Trophoblast cell (in vitro differentiated cells and primary cell): ENCODE results near the gene HTN1.

Experiments
- DNase-seq, 2 donors: peaks; one replicate each; pipeline ENCODE4 v3.0.0-alpha.2; 2016
- H2AFZ ChIP-seq: 2 replicates; pipeline ENCODE4 v1.6.1; 2013; ENCODE audit warnings: low read length, moderate library complexity, mild to moderate bottlenecking; ENCODE audit not compliant: insufficient read depth, poor library complexity
- H2AK5ac ChIP-seq: 2 replicates; pipeline ENCODE4 v1.6.1; 2013; ENCODE audit warnings: mild to moderate bottlenecking, low read length
- H2BK120ac ChIP-seq: 2 replicates; pipeline ENCODE4 v1.6.1; 2013; ENCODE audit warnings: low read length, mild to moderate bottlenecking, moderate library complexity; ENCODE audit not compliant: insufficient read depth, poor library complexity
- H2BK12ac ChIP-seq: 2 replicates; pipeline ENCODE4 v1.6.1; 2013; ENCODE audit warnings: mild to moderate bottlenecking, low read length, moderate library complexity
- H2BK5ac ChIP-seq: 2 replicates; pipeline ENCODE4 v1.6.1; 2013; ENCODE audit warnings: low read length, low read depth, moderate library complexity, mild to moderate bottlenecking; ENCODE audit not compliant: poor library complexity
- H3K14ac ChIP-seq: 2 replicates; pipeline ENCODE4 v1.6.1; 2013; ENCODE audit warnings: mild to moderate bottlenecking, low read length
- H3K18ac ChIP-seq: 2 replicates; pipeline ENCODE4 v1.6.1; 2013; ENCODE audit warnings: mild to moderate bottlenecking, low read length
- H3K23ac ChIP-seq: 2 replicates; pipeline ENCODE4 v1.6.1; 2013; ENCODE audit warnings: low read length
- H3K27ac ChIP-seq: 2 replicates; pipeline ENCODE4 v1.5.1; 2013; ENCODE audit warnings: low read depth, mild to moderate bottlenecking, inconsistent platforms, low read length, moderate library complexity
- H3K27me3 ChIP-seq: 2 replicates; pipeline ENCODE4 v1.6.1; 2013; ENCODE audit warnings: inconsistent platforms, mild to moderate bottlenecking, low read length, moderate library complexity; ENCODE audit not compliant: insufficient read depth
- H3K36me3 ChIP-seq, 2 experiments: 1 replicate in 1 of 2; 2 replicates in 1 of 2; pipeline ENCODE4 v1.6.1; 2013; ENCODE audit warnings: low read length in 2 of 2, mild to moderate bottlenecking in 2 of 2, moderate library complexity in 1 of 2; ENCODE audit not compliant: insufficient read depth in 2 of 2, control insufficient read depth in 1 of 2
- H3K4ac ChIP-seq: 2 replicates; pipeline ENCODE4 v1.6.1; 2013; ENCODE audit warnings: low read depth, mild to moderate bottlenecking, low read length, moderate library complexity
- H3K4me1 ChIP-seq, 2 experiments: 1 replicate in 1 of 2; 2 replicates in 1 of 2; pipeline ENCODE4 v1.6.1; 2013; ENCODE audit warnings: low read length in 2 of 2, mild to moderate bottlenecking in 2 of 2, moderate library complexity in 1 of 2; ENCODE audit not compliant: insufficient read depth in 2 of 2, control insufficient read depth in 1 of 2
- H3K4me2 ChIP-seq: 2 replicates; pipeline ENCODE4 v1.6.1; 2013; ENCODE audit warnings: inconsistent platforms, mild to moderate bottlenecking, low read length, moderate library complexity
- H3K4me3 ChIP-seq: 2 replicates; pipeline ENCODE4 v1.5.1; 2013; ENCODE audit warnings: mild to moderate bottlenecking, low read depth, low read length, inconsistent platforms
- H3K79me1 ChIP-seq: one replicate; pipeline ENCODE4 v1.6.1; 2013; ENCODE audit warnings: low read length
- H3K79me2 ChIP-seq: 2 replicates; pipeline ENCODE4 v1.6.1; 2013; ENCODE audit warnings: low read length, mild to moderate bottlenecking; ENCODE audit not compliant: control insufficient read depth, insufficient read depth, poor library complexity
- H3K9ac ChIP-seq: 2 replicates; pipeline ENCODE4 v1.6.1; 2013; ENCODE audit warnings: mild to moderate bottlenecking, low read length
- H3K9me3 ChIP-seq: 2 replicates; pipeline ENCODE4 v1.6.1; 2013; ENCODE audit warnings: low read depth, mild to moderate bottlenecking, control low read depth, inconsistent platforms, low read length; ENCODE audit not compliant: insufficient read depth
- H4K12ac ChIP-seq: 2 replicates; pipeline ENCODE4 v1.6.1; 2013; ENCODE audit warnings: low read depth, mild to moderate bottlenecking, low read length, moderate library complexity
- H4K8ac ChIP-seq: 2 replicates; pipeline ENCODE4 v1.6.1; 2013; ENCODE audit warnings: low read depth, mild to moderate bottlenecking, low read length, moderate library complexity
- H4K91ac ChIP-seq: one replicate; pipeline ENCODE4 v1.6.1; 2013; ENCODE audit warnings: low read depth, mild to moderate bottlenecking, low read length, moderate library complexity
- WGBS: extraction: QIAGEN DNeasy Blood & Tissue Kit; methylation state at CpG from one replicate; pipeline ENCODE4 v1.1.7; 2013; ENCODE audit warnings: missing lambda C conversion rate; ENCODE audit not compliant: insufficient read length, insufficient coverage; ENCODE audit errors: extremely low coverage; 5-methylcytosine and 5-hydroxymethylcytosine counted together

HTN1 gene

DNA sequence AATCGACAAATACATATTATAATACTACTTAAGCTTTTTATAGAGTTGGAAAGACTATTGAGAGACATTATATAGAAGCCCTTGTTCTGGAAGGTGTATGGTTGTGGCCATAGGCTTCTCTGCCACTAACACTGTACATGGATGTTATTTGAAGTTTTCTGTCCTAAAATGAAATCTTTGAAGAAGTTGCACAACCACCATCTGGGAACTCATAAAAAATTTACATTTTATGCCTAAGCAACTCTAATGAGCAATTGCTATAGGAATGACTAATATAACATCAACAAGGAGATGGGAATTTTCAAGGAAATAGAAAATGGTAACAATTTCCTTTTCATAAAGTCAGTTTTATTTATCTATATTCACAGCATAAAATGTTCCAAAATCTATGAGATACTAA lies 7.4 kb downstream of the HTN1 start:
- Histone ChIP-seq H4K12ac (no peak overlapping the region), H3K4me3 (no peak overlapping the region), H3K14ac (no peak overlapping the region), H3K79me1 (no peaks in the 10 kb centered on the region), H3K9me3 (no peaks in the 10 kb centered on the region), H3K27me3 (no peaks in the 10 kb centered on the region), H2AK5ac (no peak overlapping the region), H4K91ac (no peak overlapping the region), H3K18ac (no peak overlapping the region), H3K4me2 (no peak overlapping the region), H3K27ac (no peak overlapping the region), H3K79me2 (no peaks in the 10 kb centered on the region), H3K9ac (no peak overlapping the region), H3K23ac (no peak overlapping the region), H4K8ac (no peak overlapping the region), H2BK12ac (no peak overlapping the region), H3K36me3 (no peaks in the 10 kb centered on the region), H2BK120ac (no peak overlapping the region), H3K4me1 (no peaks in the 10 kb centered on the region), H2BK5ac (no peak overlapping the region), H2AFZ (no peak overlapping the region), H3K4ac (no peak overlapping the region)
- no peak for DNase-seq
- no CpG with 5 or more reads among the region's 1 CpG for WGBS

DNA sequence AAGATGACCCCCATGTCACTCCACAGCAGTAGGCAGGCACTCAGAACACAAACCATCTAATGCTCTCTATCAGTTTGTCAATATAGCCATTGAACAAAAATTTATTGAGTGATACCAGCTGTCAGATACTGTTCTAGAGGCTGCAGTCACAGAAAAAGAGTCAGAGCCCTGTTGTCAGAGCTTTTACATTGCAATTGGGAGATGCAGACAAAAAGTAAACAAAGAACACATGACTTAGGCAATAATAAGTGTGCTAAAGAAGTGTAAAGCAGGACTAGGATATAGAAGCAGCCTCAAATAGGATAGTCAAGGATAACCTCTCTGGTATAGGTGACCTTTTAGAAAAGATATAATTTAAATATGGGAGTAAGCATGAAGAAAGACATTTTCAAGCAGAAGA lies 8.9 kb downstream of the HTN1 start:
- Histone ChIP-seq H3K18ac (no peak overlapping the region), H3K79me2 (no peaks in the 10 kb centered on the region), H2BK12ac (no peak overlapping the region), H3K4me2 (no peak overlapping the region), H3K4ac (no peak overlapping the region), H3K79me1 (no peaks in the 10 kb centered on the region), H3K9me3 (no peaks in the 10 kb centered on the region), H2BK5ac (no peak overlapping the region), H3K23ac (no peak overlapping the region), H4K8ac (no peak overlapping the region), H4K12ac (no peak overlapping the region), H3K4me1 (no peaks in the 10 kb centered on the region), H3K36me3 (no peaks in the 10 kb centered on the region), H3K27ac (no peak overlapping the region), H2BK120ac (no peak overlapping the region), H4K91ac (no peak overlapping the region), H2AFZ (no peak overlapping the region), H3K9ac (no peak overlapping the region), H3K14ac (no peak overlapping the region), H3K4me3 (no peak overlapping the region), H2AK5ac (no peak overlapping the region), H3K27me3 (no peaks in the 10 kb centered on the region)
- no peak for DNase-seq

DNA sequence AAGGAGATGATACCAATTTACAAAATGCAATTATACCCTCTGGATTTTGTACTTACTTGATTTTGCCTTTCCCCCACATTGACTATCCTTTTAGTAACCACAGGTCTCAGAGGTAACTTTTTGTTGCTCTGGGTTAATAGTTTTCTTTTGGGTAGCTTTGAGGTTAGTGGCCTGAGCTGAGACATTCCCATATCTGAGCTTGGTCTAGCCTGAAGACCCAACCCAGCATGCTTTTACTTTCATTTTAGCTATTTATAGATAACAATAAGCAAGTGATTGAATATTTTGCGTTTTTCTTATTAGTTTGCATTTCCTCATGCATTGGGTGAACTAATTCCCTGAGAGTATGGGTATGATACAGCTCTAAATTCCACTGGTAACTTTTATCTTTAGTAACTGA lies 11.8 kb downstream of the HTN1 start:
- no peak overlapping the region for H3K4me3 ChIP-seq
- no peak overlapping the region for H3K9ac ChIP-seq
- H4K8ac ChIP-seq, result no peak overlapping the region
- H4K91ac ChIP-seq, result no peak overlapping the region
- no peak overlapping the region for H2AFZ ChIP-seq
- H3K23ac ChIP-seq, result no peak overlapping the region
- H3K9me3 ChIP-seq, result no peaks in the 10 kb centered on the region
- H3K36me3 ChIP-seq, result no peaks in the 10 kb centered on the region
- DNase-seq, result no peak
- H3K79me1 ChIP-seq, result no peaks in the 10 kb centered on the region
- no peaks in the 10 kb centered on the region for H3K4me1 ChIP-seq
- no peaks in the 10 kb centered on the region for H3K27me3 ChIP-seq
- H3K14ac ChIP-seq, result no peak overlapping the region
- no peak overlapping the region for H3K4ac ChIP-seq
- H2AK5ac ChIP-seq, result no peak overlapping the region
- no peaks in the 10 kb centered on the region for H3K79me2 ChIP-seq
- no CpG with 5 or more reads among the region's 1 CpG for WGBS
- no peak overlapping the region for H3K18ac ChIP-seq
- no peak overlapping the region for H4K12ac ChIP-seq
- no peak overlapping the region for H2BK120ac ChIP-seq
- no peak overlapping the region for H2BK12ac ChIP-seq
- no peak overlapping the region for H3K4me2 ChIP-seq
- H3K27ac ChIP-seq, result no peak overlapping the region
- no peak overlapping the region for H2BK5ac ChIP-seq

DNA sequence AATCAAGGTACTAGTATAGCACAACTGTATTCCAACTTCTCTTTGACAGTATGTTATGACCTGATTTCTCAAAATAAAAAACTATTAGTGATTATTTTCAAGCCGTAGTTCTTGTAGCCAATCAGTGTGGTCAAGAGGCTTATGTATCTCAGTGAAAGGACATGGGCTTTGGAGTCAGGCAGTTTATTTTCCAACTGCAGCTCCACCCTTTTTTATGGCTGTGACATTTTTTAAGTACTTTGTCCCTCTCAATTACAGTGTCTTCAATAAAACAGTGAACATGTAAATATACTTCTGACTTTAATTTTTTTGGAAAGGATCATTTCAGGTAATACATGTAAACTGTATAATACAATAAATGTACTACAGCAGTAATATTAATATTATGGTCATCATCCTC lies 30.0 kb downstream of the HTN1 start:
- no peak for DNase-seq
- Histone ChIP-seq H3K18ac (no peak overlapping the region), H3K27me3 (no peaks in the 10 kb centered on the region)

DNA sequence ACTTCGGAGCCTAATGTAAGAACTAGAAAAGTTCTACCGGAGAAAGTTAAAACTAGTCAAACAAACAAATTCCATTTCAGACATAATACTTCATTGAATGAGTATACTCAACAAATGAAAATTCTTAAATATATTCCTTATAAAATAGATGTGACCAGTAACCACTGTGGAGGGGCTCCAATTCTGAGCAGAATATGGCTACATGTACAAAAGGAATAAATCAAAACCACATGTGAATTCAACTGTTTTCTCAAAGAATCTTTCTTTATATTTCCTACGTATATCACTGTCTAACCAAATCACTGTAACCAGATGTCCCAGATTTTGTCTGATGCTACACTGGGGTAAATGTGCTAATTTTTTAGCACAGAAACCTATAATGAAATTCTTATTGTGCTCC lies 49.0 kb downstream of the HTN1 start:
- Histone ChIP-seq H3K27me3 (no peaks in the 10 kb centered on the region), H3K9ac (no peak overlapping the region), H2BK12ac (no peak overlapping the region), H3K9me3 (no peaks in the 10 kb centered on the region), H3K4me3 (no peak overlapping the region), H3K14ac (no peak overlapping the region), H3K4me2 (no peak overlapping the region), H3K4me1 (no peaks in the 10 kb centered on the region), H4K8ac (no peak overlapping the region), H3K18ac (no peak overlapping the region), H2BK5ac (no peak overlapping the region), H3K4ac (no peak overlapping the region), H2AK5ac (no peak overlapping the region), H2BK120ac (no peak overlapping the region), H4K12ac (no peak overlapping the region), H2AFZ (no peak overlapping the region), H3K23ac (no peak overlapping the region), H3K79me2 (no peaks in the 10 kb centered on the region), H4K91ac (no peak overlapping the region), H3K36me3 (no peaks in the 10 kb centered on the region), H3K79me1 (no peaks in the 10 kb centered on the region), H3K27ac (no peak overlapping the region)
- DNase-seq, result no peak
- no CpG with 5 or more reads among the region's 3 CpGs for WGBS

More for the DNA sequence above, 30.0 kb downstream of the HTN1 start:
- Histone ChIP-seq H2AFZ (no peak overlapping the region), H4K8ac (no peak overlapping the region), H3K4me2 (no peak overlapping the region), H3K36me3 (no peaks in the 10 kb centered on the region), H3K79me1 (no peaks in the 10 kb centered on the region), H2AK5ac (no peak overlapping the region), H3K9ac (no peak overlapping the region), H3K4me3 (no peak overlapping the region), H3K4me1 (no peaks in the 10 kb centered on the region), H4K91ac (no peak overlapping the region), H2BK120ac (no peak overlapping the region), H3K27ac (no peak overlapping the region), H2BK12ac (no peak overlapping the region), H3K4ac (no peak overlapping the region), H3K9me3 (peaks cover 1% of the 10 kb centered on the region), H3K79me2 (no peaks in the 10 kb centered on the region), H2BK5ac (no peak overlapping the region), H4K12ac (no peak overlapping the region), H3K23ac (no peak overlapping the region), H3K14ac (no peak overlapping the region)
- no CpG with 5 or more reads among the region's 1 CpG for WGBS
